ENCODE data around the gene UBE2L6. TPM values are rescaled to one million over a fixed set of nuclear protein-coding genes. Genes with fewer than 3 reads are reported as not detected.

The UBE2L6 gene
- total RNA-seq, 1 donor from 2014 or later = 71.9 TPM

Other genes starting within 250 kb of the UBE2L6 start
- gene TNKS1BP1, start 242.7 kb downstream of the UBE2L6 start, total RNA-seq = 226 TPM
- gene SSRP1, start 231.8 kb downstream of the UBE2L6 start, total RNA-seq = 61.8 TPM
- 0.40 TPM for gene P2RX3, start 229.3 kb downstream of the UBE2L6 start, total RNA-seq
- not detected for gene PRG3, start 186.5 kb downstream of the UBE2L6 start, total RNA-seq
- gene PRG2, start 177.0 kb downstream of the UBE2L6 start, total RNA-seq = 0.26 TPM
- gene SLC43A3, start 140.6 kb downstream of the UBE2L6 start, total RNA-seq = 39.5 TPM
- gene RTN4RL2, start 107.1 kb downstream of the UBE2L6 start, total RNA-seq = 19.2 TPM
- 89.5 TPM for gene SLC43A1, start 52.0 kb downstream of the UBE2L6 start, total RNA-seq
- 31.2 TPM for gene TIMM10, start 36.9 kb downstream of the UBE2L6 start, total RNA-seq
- not detected for gene SMTNL1, start 30.1 kb downstream of the UBE2L6 start, total RNA-seq
- 614 TPM for gene SERPING1, start 30.0 kb upstream of the UBE2L6 start, total RNA-seq
- gene YPEL4, start 82.2 kb upstream of the UBE2L6 start, total RNA-seq = 1.9 TPM
- gene CLP1, start 90.1 kb upstream of the UBE2L6 start, total RNA-seq = 10.3 TPM
- gene ZDHHC5, start 100.4 kb upstream of the UBE2L6 start, total RNA-seq = 60.7 TPM
- 15.6 TPM for gene MED19, start 144.5 kb upstream of the UBE2L6 start, total RNA-seq
- 72.3 TPM for gene TMX2, start 144.9 kb upstream of the UBE2L6 start, total RNA-seq
- gene SELENOH, start 173.8 kb upstream of the UBE2L6 start, total RNA-seq = 120 TPM
- gene BTBD18, start 184.1 kb upstream of the UBE2L6 start, total RNA-seq = not detected
- 238 TPM for gene CTNND1, start 194.1 kb upstream of the UBE2L6 start, total RNA-seq

All from mucosa of gallbladder (tissue), 1 donor.